Gastrocnemius medialis (tissue), 4 donors: ENCODE data around the gene COMMD7. TPM values are rescaled to one million over a fixed set of nuclear protein-coding genes. Genes with fewer than 3 reads are reported as not detected.

Experiments
- ATAC-seq, 2 donors: fragments of 150-250 bp; one replicate each; pipeline ENCODE4 v1.9.1; 2016
- DNase-seq, 2 donors: peaks; one replicate each; pipeline ENCODE4 v3.0.0-alpha.2; 2019
- H3K27ac ChIP-seq, 4 donors: fragments of 200-600 bp; sonication (generic); 1 replicate in 1 of 4; 2 replicates in 3 of 4; pipeline ENCODE4 v1.5.1; 2016 to 2018; ENCODE audit warnings: mild to moderate bottlenecking in 2 of 4, moderate library complexity in 1 of 4
- H3K27me3 ChIP-seq, 3 donors: fragments of 200-600 bp; sonication (generic) in 2 of 3; 1 replicate in 1 of 3; 2 replicates in 2 of 3; pipeline versions ENCODE4 v1.5.1 to v1.6.0; 2016 to 2019; ENCODE audit warnings: mild to moderate bottlenecking in 1 of 3, moderate library complexity in 1 of 3
- H3K36me3 ChIP-seq, 2 donors: fragments of 200-600 bp; sonication (generic) in 1 of 2; one replicate each; pipeline ENCODE4 v1.5.1; 2017 to 2018
- H3K4me1 ChIP-seq, 2 donors: fragments of 200-600 bp; sonication (generic) in 1 of 2; one replicate each; pipeline ENCODE4 v1.5.1; 2016 to 2017; ENCODE audit warnings: mild to moderate bottlenecking in 2 of 2
- H3K4me3 ChIP-seq, 4 donors: fragments of 200-600 bp; sonication (generic) in 3 of 4; 1 replicate in 1 of 4; 2 replicates in 3 of 4; pipeline ENCODE4 v1.5.1; 2016 to 2019; ENCODE audit warnings: mild to moderate bottlenecking in 2 of 4
- H3K9me3 ChIP-seq, 3 donors: fragments of 200-600 bp; sonication (generic) in 2 of 3; 1 replicate in 1 of 3; 2 replicates in 2 of 3; pipeline ENCODE4 v1.5.1; 2016 to 2019
- POLR2A ChIP-seq, 2 donors: fragments of 450-650 bp; IDR thresholded peaks; one replicate each; pipeline ENCODE4 v1.6.1; 2017; ENCODE audit warnings: antibody characterized with exemption in 2 of 2, mild to moderate bottlenecking in 2 of 2, moderate library complexity in 2 of 2
- in situ Hi-C, 4 donors: fragments of 200-750 bp; cut with MboI; loops; one replicate each; pipeline versions ENCODE4 v1.15.0 to v1.8.0; 2017; ENCODE audit warnings: low sequenced_read_pairs in 4 of 4
- intact Hi-C: fragments of 100-400 bp; cut with DNase I; formaldehyde crosslinking; loops from one replicate; pipeline ENCODE4 v1.15.1; 2023; ENCODE audit warnings: low total_unique reads
- total RNA-seq, 4 donors: library from RNA; depleted of rRNA; stranded (reverse); fragments of >200 nt; gene quantifications; one replicate each; pipeline versions ENCODE4 v1.1.0 to v1.2.3, GENCODE V29; 2016
- TF ChIP-seq, protein P1 (sequence below), 5 experiments: fragments of 450-650 bp in 3 of 5; fragments of 200-600 bp in 2 of 5; sonication (generic) in 2 of 5; IDR thresholded peaks in 4 of 5; conservative IDR thresholded peaks in 1 of 5; 1 replicate in 4 of 5; 2 replicates in 1 of 5; pipeline ENCODE4 v1.5.1; 2016 to 2019; ENCODE audit warnings: antibody characterized with exemption in 5 of 5, mild to moderate bottlenecking in 3 of 5, moderate library complexity in 3 of 5

COMMD7 gene
- 10 to 100 TPM; 12.2 to 22.6 (median 15.8) TPM for total RNA-seq

DNA sequence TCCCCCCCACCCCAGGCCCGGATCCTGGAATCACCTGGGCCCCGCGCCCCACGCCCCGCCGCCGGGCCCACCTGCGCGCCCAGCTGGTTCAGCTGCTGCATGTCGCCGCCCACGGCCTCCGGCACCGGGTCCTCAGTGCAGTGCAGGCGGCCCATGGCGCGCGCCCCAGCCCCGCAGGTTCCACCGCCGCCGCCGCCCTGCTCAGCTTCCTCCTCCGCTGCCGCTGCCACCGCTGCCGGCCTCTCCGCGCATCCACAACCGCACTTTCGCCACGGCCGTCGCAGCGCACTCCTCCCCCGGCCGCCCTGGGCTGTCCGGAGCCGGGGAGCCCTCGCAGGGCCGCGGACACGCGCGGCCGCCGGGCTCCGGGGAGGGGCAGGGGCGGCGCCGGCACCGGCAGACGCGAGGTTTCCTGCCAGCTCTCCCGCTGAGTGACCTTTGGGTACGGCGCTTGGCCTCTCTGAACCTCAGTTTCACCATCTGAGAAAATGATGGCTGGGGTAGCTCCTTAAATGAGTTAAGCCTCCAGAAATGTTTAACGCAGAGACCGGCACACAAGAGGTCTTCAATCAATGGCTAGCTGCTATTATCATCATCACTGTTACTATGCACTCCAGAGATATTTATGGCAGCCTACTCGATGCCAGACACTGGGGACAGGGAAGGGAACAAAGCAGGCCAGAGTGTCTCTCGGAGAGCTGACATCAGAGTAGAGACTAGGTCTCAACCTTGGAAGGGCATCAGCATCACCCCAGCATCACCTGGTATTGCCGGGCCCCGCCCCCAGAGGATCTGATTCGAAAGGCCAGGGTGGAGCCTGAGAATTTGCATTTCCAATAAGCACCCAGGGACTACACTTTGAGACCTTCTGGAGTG is at the start of gene COMMD7:
COMMD7 (minus strand) TSS at position 231 of the 876 bp plus-strand sequence; CDS start at position 155, 76 bp downstream.
- ATAC-seq (peak; percentile 50 to 69), DNase-seq (peak in 1 of 2 donors; percentile 24)
- no peaks in the 10 kb centered on the region for H3K36me3 ChIP-seq
- intact Hi-C loops (loop anchor here (1.0 kb wide), 1 partner anchor 19 kb away; the partner anchor contains the start of gene DNMT3B), in situ Hi-C loops (no loop called here)
- TF ChIP-seq POLR2A (IDR thresholded peaks at IDR 0.05) = no peak
- TF ChIP-seq, protein P1, sequence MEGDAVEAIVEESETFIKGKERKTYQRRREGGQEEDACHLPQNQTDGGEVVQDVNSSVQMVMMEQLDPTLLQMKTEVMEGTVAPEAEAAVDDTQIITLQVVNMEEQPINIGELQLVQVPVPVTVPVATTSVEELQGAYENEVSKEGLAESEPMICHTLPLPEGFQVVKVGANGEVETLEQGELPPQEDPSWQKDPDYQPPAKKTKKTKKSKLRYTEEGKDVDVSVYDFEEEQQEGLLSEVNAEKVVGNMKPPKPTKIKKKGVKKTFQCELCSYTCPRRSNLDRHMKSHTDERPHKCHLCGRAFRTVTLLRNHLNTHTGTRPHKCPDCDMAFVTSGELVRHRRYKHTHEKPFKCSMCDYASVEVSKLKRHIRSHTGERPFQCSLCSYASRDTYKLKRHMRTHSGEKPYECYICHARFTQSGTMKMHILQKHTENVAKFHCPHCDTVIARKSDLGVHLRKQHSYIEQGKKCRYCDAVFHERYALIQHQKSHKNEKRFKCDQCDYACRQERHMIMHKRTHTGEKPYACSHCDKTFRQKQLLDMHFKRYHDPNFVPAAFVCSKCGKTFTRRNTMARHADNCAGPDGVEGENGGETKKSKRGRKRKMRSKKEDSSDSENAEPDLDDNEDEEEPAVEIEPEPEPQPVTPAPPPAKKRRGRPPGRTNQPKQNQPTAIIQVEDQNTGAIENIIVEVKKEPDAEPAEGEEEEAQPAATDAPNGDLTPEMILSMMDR (IDR thresholded peaks at IDR 0.05 in 4 of 5, conservative IDR thresholded peaks at IDR 0.05 in 1 of 5) = no peak
- H3K4me1 ChIP-seq = peaks cover 4 to 15% of the 10 kb centered on the region in 2 donors
- H3K9me3 ChIP-seq = no peaks in the 10 kb centered on the region
- H3K27me3 ChIP-seq = no peaks in the 10 kb centered on the region
- peak within 1 kb of the TSS; percentile 70 to 75 (median 72) for H3K27ac ChIP-seq
- H3K4me3 ChIP-seq = peak within 1 kb of the TSS; percentile 65 to 79 (median 72)

- no peak for ATAC-seq
- no peaks in the 10 kb centered on the region for H3K27me3 ChIP-seq
- TF ChIP-seq, protein P1 (IDR thresholded peaks at IDR 0.05 in 4 of 5, conservative IDR thresholded peaks at IDR 0.05 in 1 of 5) = no peak
- no peak for TF ChIP-seq POLR2A (IDR thresholded peaks at IDR 0.05)
- in situ Hi-C loops (loop anchor here in 1 of 4 donors (25.0 kb wide), 1 partner anchor 494 kb away; the partner anchor contains the start of gene BPIFB1), intact Hi-C loops (loop anchor here (5.0 kb wide), 1 partner anchor 154 kb away; no protein-coding TSS in a partner anchor)
- DNase-seq = no peak
- no peaks in the 10 kb centered on the region for H3K9me3 ChIP-seq
- H3K27ac ChIP-seq = no peak overlapping the region
- H3K4me1 ChIP-seq = no peaks in the 10 kb centered on the region
- H3K4me3 ChIP-seq = no peak overlapping the region
- H3K36me3 ChIP-seq = no peaks in the 10 kb centered on the region
Measured at GRCh38 chr20:32792731-32793458, 49.6 kb upstream of the COMMD7 start.

GRCh38 chr20:32792316-32792715 is 49.0 kb upstream of the COMMD7 start:
- H3K4me3 ChIP-seq = no peak overlapping the region
- H3K27ac ChIP-seq = no peak overlapping the region
- H3K36me3 ChIP-seq = no peaks in the 10 kb centered on the region
- no peaks in the 10 kb centered on the region for H3K9me3 ChIP-seq
- intact Hi-C loops (loop anchor here (5.0 kb wide), 1 partner anchor 155 kb away; no protein-coding TSS in a partner anchor), in situ Hi-C loops (loop anchor here in 1 of 4 donors (25.0 kb wide), 1 partner anchor 495 kb away; the partner anchor contains the start of gene BPIFB1)
- H3K4me1 ChIP-seq = no peaks in the 10 kb centered on the region
- DNase-seq (no peak), ATAC-seq (no peak)
- H3K27me3 ChIP-seq = no peaks in the 10 kb centered on the region
- TF ChIP-seq, protein P1 (IDR thresholded peaks at IDR 0.05 in 4 of 5, conservative IDR thresholded peaks at IDR 0.05 in 1 of 5) = no peak

DNA sequence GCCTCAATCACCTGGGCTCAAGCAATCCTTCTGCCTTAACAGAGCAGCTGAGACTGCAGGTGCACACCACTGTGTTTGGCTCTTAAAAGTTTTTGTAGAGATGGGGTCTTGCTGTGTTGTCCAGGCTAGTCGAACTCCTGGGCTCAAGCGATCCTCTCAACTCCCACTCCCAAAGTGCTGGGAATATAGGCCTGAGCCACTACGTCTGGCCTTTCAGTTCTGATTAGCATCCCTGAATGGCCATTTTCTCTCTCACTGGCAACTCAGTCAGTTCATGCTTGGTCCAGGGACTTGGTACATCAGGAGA is 47.4 kb upstream of the COMMD7 start:
- Histone ChIP-seq H3K27me3 (no peaks in the 10 kb centered on the region), H3K4me3 (no peak overlapping the region), H3K9me3 (no peaks in the 10 kb centered on the region), H3K27ac (no peak overlapping the region), H3K36me3 (no peaks in the 10 kb centered on the region), H3K4me1 (peaks cover 5 to 15% of the 10 kb centered on the region in 2 donors)
- intact Hi-C loops (loop anchor here (5.0 kb wide), 1 partner anchor 157 kb away; no protein-coding TSS in a partner anchor), in situ Hi-C loops (loop anchor here in 1 of 4 donors (25.0 kb wide), 1 partner anchor 497 kb away; the partner anchor contains the start of gene BPIFB1)
- DNase-seq (no peak), ATAC-seq (no peak)
- TF ChIP-seq, protein P1 (IDR thresholded peaks at IDR 0.05 in 4 of 5, conservative IDR thresholded peaks at IDR 0.05 in 1 of 5) = no peak
- TF ChIP-seq POLR2A (IDR thresholded peaks at IDR 0.05) = no peak
